ENCODE data around the gene ZNF740. TPM values are rescaled to one million over a fixed set of nuclear protein-coding genes. Genes with fewer than 3 reads are reported as not detected.
"Not testable (repeated sequence)": the region's sequence is repeated elsewhere in the genome, so short reads cannot be mapped to it uniquely, and the experiment has no call there.

The ZNF740 gene
- polyA plus RNA-seq, 1 donor from 2014 or later: 24.3 TPM

- TF ChIP-seq RAD21 (conservative IDR thresholded peaks at IDR 0.05): no peak
- no peak for TF ChIP-seq REST (IDR thresholded peaks at IDR 0.05; ENCODE audit: borderline replicate concordance)
- no peak for TF ChIP-seq CTCF (IDR thresholded peaks at IDR 0.05; ENCODE audit: poor library complexity, severe bottlenecking)
- no peak for TF ChIP-seq SMC3 (conservative IDR thresholded peaks at IDR 0.05; ENCODE audit: poor library complexity)
- TF ChIP-seq EZH2 (IDR thresholded peaks at IDR 0.05; ENCODE audit: borderline replicate concordance, insufficient read depth, low read length, poor library complexity, severe bottlenecking): no peak
- no peak for TF ChIP-seq TAF1 (IDR thresholded peaks at IDR 0.05; ENCODE audit: low read depth)
- no peak for TF ChIP-seq EP300 (conservative IDR thresholded peaks at IDR 0.05; ENCODE audit: poor library complexity, severe bottlenecking)
- TF ChIP-seq POLR2AphosphoS5 (IDR thresholded peaks at IDR 0.05): no peak
- no peak for TF ChIP-seq MXI1 (conservative IDR thresholded peaks at IDR 0.05; ENCODE audit: poor library complexity, severe bottlenecking)
- H3K9me2 ChIP-seq (ENCODE audit: insufficient read depth, low read length): no peaks in the 10 kb centered on the region
- no peak overlapping the region for H2AFZ ChIP-seq (ENCODE audit: low read depth, low read length)
- H3K27ac ChIP-seq (ENCODE audit: low read length): no peak overlapping the region
- no peaks in the 10 kb centered on the region for H3K36me3 ChIP-seq (ENCODE audit: insufficient read depth, low read length)
- no peak overlapping the region for H3K4me2 ChIP-seq (ENCODE audit: low read length)
- no peaks in the 10 kb centered on the region for H3K9me3 ChIP-seq (ENCODE audit: low read length)
- no peak overlapping the region for H3K4me3 ChIP-seq (ENCODE audit: low read length)
- no peaks in the 10 kb centered on the region for H3F3A ChIP-seq (ENCODE audit: insufficient read depth, low read length, poor library complexity, severe bottlenecking)
- H3K9ac ChIP-seq (ENCODE audit: low read length): no peak overlapping the region
- H3K79me2 ChIP-seq (replicated peaks; ENCODE audit: insufficient read depth, low read length): no peaks in the 10 kb centered on the region
- H3K27me3 ChIP-seq (ENCODE audit: insufficient read depth, low read depth, low read length): no peaks in the 10 kb centered on the region
- no peaks in the 10 kb centered on the region for H4K20me1 ChIP-seq (ENCODE audit: insufficient read depth)
These were observed 19.2 kb upstream of the ZNF740 start for GRCh38 chr12:53161119-53161911.

GRCh38 chr12:53163008-53163407 lies 17.5 kb upstream of the ZNF740 start:
- H4K20me1 ChIP-seq (ENCODE audit: insufficient read depth); H3K36me3 ChIP-seq (ENCODE audit: insufficient read depth, low read length); H3K79me2 ChIP-seq (replicated peaks; ENCODE audit: insufficient read depth, low read length); H3K4me2 ChIP-seq (ENCODE audit: low read length); H3K27me3 ChIP-seq (ENCODE audit: insufficient read depth, low read depth, low read length); H3K9ac ChIP-seq (ENCODE audit: low read length); H3K9me2 ChIP-seq (ENCODE audit: insufficient read depth, low read length); H3K9me3 ChIP-seq (ENCODE audit: low read length); H3K4me3 ChIP-seq (ENCODE audit: low read length); H3K27ac ChIP-seq (ENCODE audit: low read length); H3F3A ChIP-seq (ENCODE audit: insufficient read depth, low read length, poor library complexity, severe bottlenecking); H2AFZ ChIP-seq (ENCODE audit: low read depth, low read length): not testable (repeated sequence)

Measured in neural cell (in vitro differentiated cells).